ENCODE results near the gene MYL5.
"Not testable (repeated sequence)": the region's sequence is repeated elsewhere in the genome, so short reads cannot be mapped to it uniquely, and the experiment has no call there.

The MYL5 gene

DNA sequence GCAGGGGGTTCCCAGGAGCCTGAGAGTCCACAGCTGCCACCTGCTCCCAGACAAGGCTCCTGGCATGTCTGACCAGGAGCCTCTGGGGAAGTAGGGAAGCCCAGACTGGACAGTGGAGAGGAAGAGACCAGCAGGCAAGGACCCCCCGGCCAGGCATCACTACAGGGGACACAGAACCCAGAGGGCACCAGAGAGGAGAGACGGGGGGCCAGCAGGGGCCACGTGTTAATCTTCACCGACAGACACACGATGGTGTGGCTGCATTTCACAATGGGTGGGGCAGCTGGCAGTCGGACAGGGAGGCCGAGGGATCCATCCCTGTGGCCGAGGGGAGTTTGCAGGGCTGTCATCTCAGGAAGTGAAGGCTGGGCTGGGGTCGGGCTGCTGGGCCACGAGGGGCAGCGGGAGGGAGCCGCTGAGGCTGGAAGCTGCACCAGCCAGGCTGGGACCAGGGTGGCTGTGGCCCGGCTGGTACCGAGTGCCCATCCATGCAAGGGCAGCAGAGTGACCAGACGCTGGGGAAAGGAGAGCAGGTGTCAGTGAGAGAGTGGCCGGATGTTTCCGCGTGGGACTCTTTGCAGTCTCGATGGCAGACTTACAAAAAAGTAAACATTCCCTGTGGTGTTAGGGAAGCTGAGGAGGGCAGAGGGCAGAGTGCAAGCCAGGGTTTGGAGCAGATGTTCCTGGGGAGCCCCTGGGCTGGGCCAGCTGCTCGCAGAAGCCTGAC is 44.3 kb upstream of the MYL5 start:
- H3K4me3 ChIP-seq (ENCODE audit: insufficient read depth, low read depth, low read length, poor library complexity, severe bottlenecking) = no peak overlapping the region
- H3K27me3 ChIP-seq (replicated peaks; ENCODE audit: control insufficient read depth, insufficient read depth, low read length, poor library complexity, severe bottlenecking) = no peaks in the 10 kb centered on the region
- no peak overlapping the region for H3K27ac ChIP-seq (ENCODE audit: insufficient read depth, low read length, poor library complexity, severe bottlenecking)
- no peak for DNase-seq
- H3K36me3 ChIP-seq (ENCODE audit: control insufficient read depth, insufficient read depth, low read length) = no peaks in the 10 kb centered on the region
- H3K4me1 ChIP-seq (ENCODE audit: control insufficient read depth, insufficient read depth, low read length, poor library complexity, severe bottlenecking) = no peaks in the 10 kb centered on the region
- H3K9me3 ChIP-seq (ENCODE audit: control insufficient read depth, low read length) = no peaks in the 10 kb centered on the region

GRCh38 chr4:630656-631055 is 43.7 kb upstream of the MYL5 start:
- Histone ChIP-seq H3K4me3 (ENCODE audit: insufficient read depth, low read depth, low read length, poor library complexity, severe bottlenecking) (no peak overlapping the region), H3K27ac (ENCODE audit: insufficient read depth, low read length, poor library complexity, severe bottlenecking) (no peak overlapping the region), H3K27me3 (replicated peaks; ENCODE audit: control insufficient read depth, insufficient read depth, low read length, poor library complexity, severe bottlenecking) (no peaks in the 10 kb centered on the region), H3K4me1 (ENCODE audit: control insufficient read depth, insufficient read depth, low read length, poor library complexity, severe bottlenecking) (no peaks in the 10 kb centered on the region), H3K9me3 (ENCODE audit: control insufficient read depth, low read length) (no peaks in the 10 kb centered on the region), H3K36me3 (ENCODE audit: control insufficient read depth, insufficient read depth, low read length) (no peaks in the 10 kb centered on the region)
- DNase-seq = no peak

DNA sequence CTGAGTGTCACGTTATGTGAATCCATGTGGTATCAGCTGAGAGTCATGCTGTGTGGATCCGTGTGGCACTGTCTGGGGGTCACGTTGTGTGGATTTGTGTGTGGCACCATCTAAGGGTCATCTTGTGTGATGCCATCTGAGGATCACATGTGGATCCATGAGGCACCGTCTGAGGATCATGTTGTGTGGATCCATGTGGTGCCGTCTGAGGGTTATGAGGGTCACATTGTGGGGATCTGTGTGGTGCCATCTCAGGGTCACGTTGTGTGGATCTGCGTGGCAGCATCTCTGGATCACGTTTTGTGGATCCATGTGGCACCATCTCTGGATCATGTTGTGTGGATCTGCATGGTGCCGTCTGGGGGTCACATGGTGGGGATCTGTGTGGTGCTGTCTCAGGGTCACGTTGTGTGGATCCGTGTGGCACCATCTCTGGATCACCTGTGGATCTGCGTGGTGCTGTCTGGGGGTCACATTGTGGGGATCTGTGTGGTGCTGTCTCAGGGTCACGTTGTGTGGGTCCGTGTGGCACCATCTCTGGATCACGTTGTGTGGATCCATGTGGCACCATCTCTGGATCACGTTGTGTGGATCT is 42.0 kb upstream of the MYL5 start:
- Histone ChIP-seq H3K36me3 (ENCODE audit: control insufficient read depth, insufficient read depth, low read length) (no peaks in the 10 kb centered on the region), H3K4me3 (ENCODE audit: insufficient read depth, low read depth, low read length, poor library complexity, severe bottlenecking) (no peak overlapping the region), H3K27me3 (replicated peaks; ENCODE audit: control insufficient read depth, insufficient read depth, low read length, poor library complexity, severe bottlenecking) (no peaks in the 10 kb centered on the region), H3K4me1 (ENCODE audit: control insufficient read depth, insufficient read depth, low read length, poor library complexity, severe bottlenecking) (no peaks in the 10 kb centered on the region), H3K9me3 (ENCODE audit: control insufficient read depth, low read length) (no peaks in the 10 kb centered on the region), H3K27ac (ENCODE audit: insufficient read depth, low read length, poor library complexity, severe bottlenecking) (no peak overlapping the region)
- no peak for DNase-seq

- DNase-seq = no peak
- Histone ChIP-seq H3K4me1 (ENCODE audit: control insufficient read depth, insufficient read depth, low read length, poor library complexity, severe bottlenecking) (no peaks in the 10 kb centered on the region), H3K36me3 (ENCODE audit: control insufficient read depth, insufficient read depth, low read length) (no peaks in the 10 kb centered on the region), H3K4me3 (ENCODE audit: insufficient read depth, low read depth, low read length, poor library complexity, severe bottlenecking) (no peak overlapping the region), H3K9me3 (ENCODE audit: control insufficient read depth, low read length) (no peaks in the 10 kb centered on the region), H3K27ac (ENCODE audit: insufficient read depth, low read length, poor library complexity, severe bottlenecking) (no peak overlapping the region), H3K27me3 (replicated peaks; ENCODE audit: control insufficient read depth, insufficient read depth, low read length, poor library complexity, severe bottlenecking) (no peaks in the 10 kb centered on the region)
Measured at GRCh38 chr4:632926-633325, 41.4 kb upstream of the MYL5 start.

DNA sequence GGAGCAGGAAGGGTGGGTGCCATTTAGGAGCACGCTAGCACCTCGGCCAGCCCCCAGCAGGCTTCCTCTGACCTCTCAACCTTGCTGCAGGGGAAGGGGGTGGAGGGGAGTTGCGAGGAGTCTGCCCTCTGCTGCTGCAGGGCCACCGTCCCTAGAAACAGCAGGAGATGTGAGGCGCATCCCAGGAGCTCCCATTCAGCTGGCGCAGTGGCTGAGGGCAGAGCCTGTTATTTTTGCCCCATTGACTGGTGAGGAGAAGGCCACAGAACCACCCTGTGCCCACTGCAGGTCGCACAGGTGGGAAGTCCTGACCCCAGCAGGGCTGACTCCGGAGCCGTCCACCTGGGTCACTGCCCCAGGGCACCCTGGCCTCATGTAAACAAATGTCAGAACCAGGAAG is 40.9 kb upstream of the MYL5 start:
- Histone ChIP-seq H3K4me3 (ENCODE audit: insufficient read depth, low read depth, low read length, poor library complexity, severe bottlenecking) (no peak overlapping the region), H3K4me1 (ENCODE audit: control insufficient read depth, insufficient read depth, low read length, poor library complexity, severe bottlenecking) (no peaks in the 10 kb centered on the region), H3K27ac (ENCODE audit: insufficient read depth, low read length, poor library complexity, severe bottlenecking) (no peak overlapping the region), H3K27me3 (replicated peaks; ENCODE audit: control insufficient read depth, insufficient read depth, low read length, poor library complexity, severe bottlenecking) (no peaks in the 10 kb centered on the region), H3K9me3 (ENCODE audit: control insufficient read depth, low read length) (no peaks in the 10 kb centered on the region), H3K36me3 (ENCODE audit: control insufficient read depth, insufficient read depth, low read length) (no peaks in the 10 kb centered on the region)
- DNase-seq = no peak

DNA sequence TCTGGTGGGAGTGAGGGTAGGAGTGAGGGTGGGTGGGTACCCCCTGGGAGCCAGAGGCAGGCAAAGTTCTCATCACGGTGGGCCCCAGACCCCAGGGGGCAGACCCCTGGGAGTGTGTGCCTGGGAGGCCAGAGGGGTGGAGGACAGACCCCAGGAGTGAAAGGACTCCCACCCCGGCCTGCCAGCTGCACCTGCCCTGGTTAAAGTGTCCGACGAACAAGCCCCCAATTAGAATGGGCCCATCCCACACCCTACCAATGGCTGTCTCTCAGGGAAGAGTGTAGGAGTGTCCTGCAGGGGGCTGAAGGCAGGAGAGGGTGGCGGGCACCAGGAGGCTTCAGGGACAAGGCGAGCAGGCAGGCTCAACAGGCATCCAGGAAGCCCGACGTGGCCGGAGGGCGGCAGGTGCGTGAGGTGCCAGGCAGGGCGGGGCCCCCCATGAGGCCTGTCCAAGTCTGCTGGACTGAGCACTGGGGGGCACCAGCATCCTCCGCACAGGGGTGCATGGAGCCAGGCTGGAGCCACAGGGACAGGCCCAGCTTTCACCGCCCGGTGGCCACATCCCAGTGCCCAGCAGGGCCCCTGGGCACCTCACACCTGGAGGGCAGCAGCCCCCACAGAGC is 40.3 kb upstream of the MYL5 start:
- Histone ChIP-seq H3K9me3 (ENCODE audit: control insufficient read depth, low read length) (no peaks in the 10 kb centered on the region), H3K4me1 (ENCODE audit: control insufficient read depth, insufficient read depth, low read length, poor library complexity, severe bottlenecking) (no peaks in the 10 kb centered on the region), H3K4me3 (ENCODE audit: insufficient read depth, low read depth, low read length, poor library complexity, severe bottlenecking) (no peak overlapping the region), H3K27me3 (replicated peaks; ENCODE audit: control insufficient read depth, insufficient read depth, low read length, poor library complexity, severe bottlenecking) (no peaks in the 10 kb centered on the region), H3K27ac (ENCODE audit: insufficient read depth, low read length, poor library complexity, severe bottlenecking) (no peak overlapping the region), H3K36me3 (ENCODE audit: control insufficient read depth, insufficient read depth, low read length) (no peaks in the 10 kb centered on the region)
- DNase-seq = no peak

DNA sequence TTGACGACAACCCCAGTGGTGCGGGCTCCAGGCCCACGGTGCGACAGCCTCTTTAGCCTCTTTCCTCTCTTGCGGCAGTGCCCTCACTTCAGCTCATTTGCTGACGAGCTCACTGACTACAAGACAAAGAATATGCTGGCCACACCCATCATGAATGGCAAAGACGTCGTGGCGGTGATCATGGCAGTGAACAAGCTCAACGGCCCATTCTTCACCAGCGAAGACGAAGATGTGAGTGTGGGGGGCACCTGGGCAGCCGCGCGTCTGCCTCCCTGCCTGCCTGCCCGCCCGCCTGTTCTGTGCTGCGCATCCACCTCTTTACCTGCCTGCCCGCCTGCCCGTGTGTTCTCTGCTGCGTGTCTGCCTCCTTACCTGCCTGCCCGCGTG is 39.8 kb upstream of the MYL5 start:
- no peaks in the 10 kb centered on the region for H3K4me1 ChIP-seq (ENCODE audit: control insufficient read depth, insufficient read depth, low read length, poor library complexity, severe bottlenecking)
- no peaks in the 10 kb centered on the region for H3K9me3 ChIP-seq (ENCODE audit: control insufficient read depth, low read length)
- H3K27ac ChIP-seq (ENCODE audit: insufficient read depth, low read length, poor library complexity, severe bottlenecking) = no peak overlapping the region
- H3K27me3 ChIP-seq (replicated peaks; ENCODE audit: control insufficient read depth, insufficient read depth, low read length, poor library complexity, severe bottlenecking) = no peaks in the 10 kb centered on the region
- no peak overlapping the region for H3K4me3 ChIP-seq (ENCODE audit: insufficient read depth, low read depth, low read length, poor library complexity, severe bottlenecking)
- H3K36me3 ChIP-seq (ENCODE audit: control insufficient read depth, insufficient read depth, low read length) = no peaks in the 10 kb centered on the region
- no peak for DNase-seq

DNA sequence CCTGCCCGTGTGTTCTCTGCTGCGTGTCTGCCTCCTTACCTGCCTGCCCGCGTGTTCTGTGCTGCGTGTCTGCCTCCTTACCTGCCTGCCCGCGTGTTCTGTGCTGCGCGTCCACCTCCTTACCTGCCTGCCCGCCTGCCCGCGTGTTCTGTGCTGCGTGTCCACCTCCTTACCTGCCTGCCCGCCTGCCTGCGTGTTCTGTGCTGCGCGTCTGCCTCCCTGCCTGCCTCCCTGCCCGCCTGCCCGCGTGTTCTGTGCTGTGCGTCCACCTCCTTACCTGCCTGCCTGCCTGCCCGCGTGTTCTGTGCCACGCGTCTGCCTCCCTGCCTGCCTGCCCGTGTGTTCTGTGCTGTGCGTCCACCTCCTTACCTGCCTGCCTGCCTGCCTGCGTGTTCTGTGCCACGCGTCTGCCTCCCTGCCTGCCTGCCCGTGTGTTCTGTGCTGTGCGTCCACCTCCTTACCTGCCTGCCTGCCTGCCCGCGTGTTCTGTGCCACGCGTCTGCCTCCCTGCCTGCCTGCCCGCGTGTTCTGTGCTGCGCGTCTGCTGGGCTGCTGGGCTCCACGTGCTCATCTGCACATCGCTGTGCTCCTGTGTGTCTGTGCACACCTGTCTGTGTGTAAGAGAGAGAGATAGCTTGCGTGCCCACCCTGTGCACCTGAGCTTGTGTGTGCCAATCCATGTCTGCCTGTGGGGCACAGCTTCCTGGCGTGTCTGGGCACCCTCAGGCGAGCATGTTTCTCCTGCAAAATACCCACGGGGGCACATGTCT is 39.1 kb upstream of the MYL5 start:
- H3K36me3 ChIP-seq (ENCODE audit: control insufficient read depth, insufficient read depth, low read length); DNase-seq; H3K4me1 ChIP-seq (ENCODE audit: control insufficient read depth, insufficient read depth, low read length, poor library complexity, severe bottlenecking); H3K4me3 ChIP-seq (ENCODE audit: insufficient read depth, low read depth, low read length, poor library complexity, severe bottlenecking); H3K27me3 ChIP-seq (replicated peaks; ENCODE audit: control insufficient read depth, insufficient read depth, low read length, poor library complexity, severe bottlenecking); H3K9me3 ChIP-seq (ENCODE audit: control insufficient read depth, low read length); H3K27ac ChIP-seq (ENCODE audit: insufficient read depth, low read length, poor library complexity, severe bottlenecking): not testable (repeated sequence)

DNA sequence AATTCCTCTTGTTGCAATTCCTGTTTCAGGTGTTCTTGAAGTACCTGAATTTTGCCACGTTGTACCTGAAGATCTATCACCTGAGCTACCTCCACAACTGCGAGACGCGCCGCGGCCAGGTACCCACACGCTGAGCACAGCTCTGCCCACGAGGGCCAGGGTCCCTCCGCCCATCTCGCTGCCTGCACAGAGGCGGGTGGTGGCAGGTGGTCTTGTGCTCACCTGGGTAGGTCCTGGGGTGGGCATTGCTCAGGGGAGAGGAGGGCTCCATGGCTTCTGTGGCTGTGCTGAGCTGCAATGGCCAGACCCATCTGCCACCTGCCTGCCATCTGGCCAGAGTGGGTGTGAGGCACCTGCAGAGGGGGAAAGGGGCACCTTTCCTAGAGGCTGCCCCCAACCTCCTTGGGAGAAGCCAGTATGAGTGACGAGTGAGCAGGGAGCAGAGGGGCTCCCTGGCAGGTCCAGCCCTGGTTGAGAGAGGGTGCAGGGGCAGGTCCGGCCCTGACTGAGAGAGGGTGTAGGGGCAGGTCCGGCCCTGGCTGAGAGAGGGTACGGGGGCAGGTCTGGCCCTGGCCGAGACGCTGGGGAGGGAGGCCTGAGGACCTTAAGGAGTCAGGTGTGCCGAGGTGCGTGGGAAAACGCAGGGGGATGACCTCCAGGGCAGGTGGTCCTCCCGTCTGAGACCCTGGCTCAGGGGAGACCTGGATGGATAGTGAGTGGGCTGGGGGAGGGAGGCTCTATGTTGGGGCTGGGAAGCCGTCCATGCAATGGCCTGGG is 38.3 kb upstream of the MYL5 start:
- Histone ChIP-seq H3K27me3 (replicated peaks; ENCODE audit: control insufficient read depth, insufficient read depth, low read length, poor library complexity, severe bottlenecking) (no peaks in the 10 kb centered on the region), H3K4me3 (ENCODE audit: insufficient read depth, low read depth, low read length, poor library complexity, severe bottlenecking) (no peak overlapping the region), H3K36me3 (ENCODE audit: control insufficient read depth, insufficient read depth, low read length) (no peaks in the 10 kb centered on the region), H3K4me1 (ENCODE audit: control insufficient read depth, insufficient read depth, low read length, poor library complexity, severe bottlenecking) (no peaks in the 10 kb centered on the region), H3K9me3 (ENCODE audit: control insufficient read depth, low read length) (no peaks in the 10 kb centered on the region), H3K27ac (ENCODE audit: insufficient read depth, low read length, poor library complexity, severe bottlenecking) (no peak overlapping the region)
- DNase-seq = no peak

Data from effector memory CD4-positive, alpha-beta T cell (primary cell).